Measurements from ENCODE around the gene TCP10L.

TCP10L gene

DNA sequence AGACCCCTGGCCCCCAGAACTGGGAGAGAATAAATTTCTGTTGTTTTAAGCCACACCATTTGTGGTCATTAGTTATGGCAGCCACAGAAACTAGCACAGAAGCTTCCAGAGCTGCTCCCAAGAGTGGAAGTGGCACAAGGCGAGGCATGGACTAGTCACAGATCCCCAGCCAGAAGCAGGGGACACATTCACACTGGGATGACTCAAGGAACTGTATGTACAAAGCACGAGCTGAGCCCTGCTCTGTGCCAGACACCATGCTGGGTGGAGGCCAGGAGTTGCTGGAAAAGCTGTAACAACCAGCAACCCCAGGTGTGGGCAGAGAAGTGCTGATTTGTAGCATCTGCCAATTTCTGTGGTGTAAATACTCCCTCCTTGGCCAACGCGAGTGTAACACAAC, 55.6 kb downstream of the TCP10L start:
- H3K27me3 ChIP-seq (ENCODE audit: insufficient read depth, low read depth, severe bottlenecking), result no peaks in the 10 kb centered on the region
- no peak overlapping the region for H3K27ac ChIP-seq
- H3K4me3 ChIP-seq (ENCODE audit: low read depth, low read length), result no peak overlapping the region
- DNase-seq, result no peak
- peaks cover 4% of the 10 kb centered on the region for H3K9me3 ChIP-seq (ENCODE audit: severe bottlenecking)
- no peak for TF ChIP-seq CTCF (IDR thresholded peaks at IDR 0.05; ENCODE audit: low read depth, low read length)
- H3K36me3 ChIP-seq, result no peaks in the 10 kb centered on the region

- Histone ChIP-seq H3K27ac (no peak overlapping the region), H3K4me3 (ENCODE audit: low read depth, low read length) (no peak overlapping the region), H3K9me3 (ENCODE audit: severe bottlenecking) (no peaks in the 10 kb centered on the region), H3K27me3 (ENCODE audit: insufficient read depth, low read depth, severe bottlenecking) (no peaks in the 10 kb centered on the region), H3K36me3 (no peaks in the 10 kb centered on the region)
- no peak for TF ChIP-seq CTCF (IDR thresholded peaks at IDR 0.05; ENCODE audit: low read depth, low read length)
- no peak for DNase-seq
These were observed 60.0 kb downstream of the TCP10L start for GRCh38 chr21:32525282-32525681.

DNA sequence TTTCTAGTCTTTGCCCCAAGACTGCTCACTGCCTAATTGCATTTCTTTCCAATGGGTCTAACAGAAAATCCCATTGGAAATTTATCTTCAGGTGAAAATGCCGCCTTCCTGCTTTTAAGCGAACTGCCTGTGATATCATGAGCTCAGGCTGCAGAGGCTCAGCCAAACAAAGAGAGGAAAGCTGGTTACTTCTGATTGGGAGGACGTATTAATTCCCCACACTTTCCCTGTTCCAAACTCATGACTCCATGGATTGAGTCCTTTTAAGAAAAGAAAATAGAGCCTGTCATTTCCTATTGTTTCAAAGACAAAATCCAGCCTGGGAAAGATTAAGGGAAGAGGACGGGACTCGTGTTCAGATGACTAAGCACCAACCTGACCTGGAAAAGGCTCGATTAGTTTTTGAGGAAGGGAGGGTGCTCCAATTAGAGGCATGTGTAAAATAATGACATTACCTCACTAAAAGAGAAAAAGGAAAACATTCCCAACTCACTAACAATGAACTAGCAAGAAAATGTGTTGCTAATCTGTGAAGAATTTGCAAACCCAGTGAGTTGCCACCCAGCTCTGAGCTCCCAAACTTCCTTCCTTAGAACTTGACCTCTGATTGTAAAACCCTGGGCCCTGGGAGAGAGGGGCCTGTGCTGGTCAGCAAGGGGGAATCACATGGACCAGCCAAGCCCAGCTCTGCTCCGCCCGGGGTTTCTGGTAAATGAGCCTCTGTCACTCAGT, 61.2 kb downstream of the TCP10L start:
- Histone ChIP-seq H3K27me3 (ENCODE audit: insufficient read depth, low read depth, severe bottlenecking) (no peaks in the 10 kb centered on the region), H3K4me3 (ENCODE audit: low read depth, low read length) (no peak overlapping the region), H3K27ac (no peak overlapping the region), H3K36me3 (no peaks in the 10 kb centered on the region), H3K9me3 (ENCODE audit: severe bottlenecking) (no peaks in the 10 kb centered on the region)
- DNase-seq, result no peak
- TF ChIP-seq CTCF (IDR thresholded peaks at IDR 0.05; ENCODE audit: low read depth, low read length), result no peak

Measured in WERI-Rb-1 (cell line).